Activated T-cell treated with anti-CD3 and anti-CD28 coated beads for 1 hour (primary cell): ENCODE data around the gene MARCOL.

ENCODE experiments used
- DNase-seq: peaks from one replicate; pipeline ENCODE4 v3.0.0-alpha.2; 2020; ENCODE audit warnings: low read depth

The MARCOL gene, protein sequence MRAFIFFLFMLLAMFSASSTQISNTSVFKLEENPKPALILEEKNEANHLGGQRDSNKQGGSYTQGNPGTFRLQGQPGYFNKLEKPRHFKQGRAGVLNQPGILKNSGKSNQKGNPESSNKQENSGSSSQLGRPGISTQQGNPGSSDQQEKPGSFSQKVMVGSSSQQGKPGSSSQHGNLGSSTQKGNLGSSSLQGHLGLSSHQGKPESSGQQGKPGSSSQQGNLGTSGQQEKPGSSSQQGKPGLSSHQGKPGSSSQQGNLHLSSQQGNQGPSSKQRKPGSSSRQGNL

DNA sequence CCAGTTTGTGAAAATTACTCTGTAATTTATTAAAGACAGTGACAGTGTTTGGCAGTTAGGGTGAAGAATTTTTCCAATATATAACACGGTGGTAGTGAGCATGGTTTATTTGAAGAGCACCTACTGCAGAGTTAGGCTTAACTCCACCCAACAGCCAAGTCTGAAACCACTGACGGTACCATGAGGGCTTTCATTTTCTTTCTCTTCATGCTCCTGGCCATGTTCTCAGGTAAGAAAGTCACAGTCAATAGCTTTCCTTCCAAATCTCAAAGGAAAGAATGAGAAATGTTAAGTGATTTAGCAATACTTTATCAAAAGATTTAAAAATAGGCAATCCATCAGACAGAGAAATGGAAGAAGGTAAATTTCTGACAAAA lies at the start of gene MARCOL:
Gene MARCOL, plus strand, starts transcription at position 108 of the 377 bp plus-strand sequence. Its CDS starts 73 bp downstream, at position 181.
- no peak for DNase-seq

DNA sequence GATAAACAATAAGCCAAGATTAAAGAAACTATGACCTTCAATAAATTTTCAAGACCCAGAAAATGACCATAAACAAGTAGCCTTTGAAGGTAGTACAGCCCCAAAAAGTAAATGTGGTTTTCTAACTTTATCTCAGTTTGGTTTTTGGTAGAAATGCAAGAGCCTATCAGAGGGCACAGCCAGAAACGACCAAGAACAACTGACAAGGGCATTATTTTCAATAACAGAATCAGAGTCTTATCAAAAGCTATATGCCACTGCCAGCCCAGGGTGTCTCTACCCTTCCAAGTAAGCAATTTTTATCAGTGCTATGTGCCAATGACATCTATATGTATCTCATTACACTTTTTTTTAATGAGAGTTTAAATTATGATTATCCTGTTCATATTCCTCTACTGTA lies 47.3 kb upstream of the MARCOL start:
- no peak for DNase-seq

DNA sequence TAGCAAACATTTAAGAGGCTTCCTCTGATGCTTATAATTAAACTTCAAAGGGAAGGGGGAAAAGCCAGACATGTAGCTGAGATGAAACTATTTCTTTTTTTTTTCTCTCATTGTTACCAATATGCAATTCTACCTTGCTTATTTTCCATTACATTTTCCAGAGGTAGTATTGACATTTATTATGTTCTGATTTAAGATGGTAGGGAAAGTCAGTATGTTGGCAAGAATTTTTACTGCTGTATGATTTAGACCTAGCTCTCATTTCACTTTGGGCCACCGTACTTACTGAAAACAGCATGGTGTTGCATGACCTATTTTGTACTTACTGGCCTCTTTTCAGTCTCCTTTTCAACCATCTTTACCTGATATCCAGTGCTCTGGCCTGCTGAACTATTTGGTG lies 45.1 kb upstream of the MARCOL start:
- DNase-seq = no peak

DNA sequence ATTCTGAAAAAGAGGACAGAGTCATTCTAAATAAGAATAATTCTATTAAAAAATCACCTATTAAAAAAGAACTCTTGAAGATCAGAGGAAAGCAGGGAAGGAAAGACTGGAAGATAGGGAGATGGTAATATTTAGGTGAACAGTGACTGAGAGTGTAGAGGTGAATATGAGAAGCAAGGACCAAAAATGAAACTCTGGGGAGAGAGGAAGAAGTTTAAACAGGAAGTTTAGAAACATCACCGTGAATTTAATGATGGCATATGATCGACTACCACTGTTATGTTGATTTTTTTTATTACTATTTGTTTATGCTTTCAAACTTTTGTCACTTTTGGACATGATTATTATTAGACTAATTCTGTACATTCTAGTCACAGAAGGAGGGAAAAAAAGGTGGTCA lies 37.2 kb upstream of the MARCOL start:
- no peak for DNase-seq

DNA sequence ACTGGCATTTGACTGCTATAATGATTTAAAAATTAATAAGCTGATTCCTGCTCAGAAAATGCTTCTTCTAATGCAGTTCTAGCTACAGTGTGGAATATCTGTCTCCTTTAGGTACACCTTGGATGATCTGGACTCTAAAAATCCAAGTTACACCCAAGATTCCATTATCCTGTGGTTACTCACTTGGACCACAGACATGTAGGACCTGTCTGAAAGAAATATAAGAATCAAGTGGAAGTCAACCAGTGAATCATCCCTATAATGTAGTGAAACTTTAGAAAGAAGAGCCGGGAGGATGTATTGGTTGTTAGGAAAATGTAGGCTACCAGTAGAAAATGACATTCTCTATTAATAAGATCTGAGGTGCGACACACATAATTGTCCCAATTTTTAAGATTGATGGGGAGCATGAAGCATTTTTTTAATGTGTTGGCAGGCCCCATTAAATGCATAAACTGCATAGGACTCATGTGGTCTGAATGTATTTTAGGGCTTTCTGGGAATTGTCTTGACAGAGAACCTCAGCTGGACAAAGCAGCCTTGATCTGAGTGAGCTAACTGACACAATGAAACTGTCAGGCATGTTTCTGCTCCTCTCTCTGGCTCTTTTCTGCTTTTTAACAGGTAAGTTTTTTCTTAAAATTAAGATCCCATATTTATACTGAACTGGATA lies 35.7 kb upstream of the MARCOL start, which contains the start of gene SPINK6:
Gene SPINK6, plus strand, starts transcription at position 512 of the 673 bp plus-strand sequence. Its CDS starts 55 bp downstream, at position 567.
- no peak for DNase-seq

DNA sequence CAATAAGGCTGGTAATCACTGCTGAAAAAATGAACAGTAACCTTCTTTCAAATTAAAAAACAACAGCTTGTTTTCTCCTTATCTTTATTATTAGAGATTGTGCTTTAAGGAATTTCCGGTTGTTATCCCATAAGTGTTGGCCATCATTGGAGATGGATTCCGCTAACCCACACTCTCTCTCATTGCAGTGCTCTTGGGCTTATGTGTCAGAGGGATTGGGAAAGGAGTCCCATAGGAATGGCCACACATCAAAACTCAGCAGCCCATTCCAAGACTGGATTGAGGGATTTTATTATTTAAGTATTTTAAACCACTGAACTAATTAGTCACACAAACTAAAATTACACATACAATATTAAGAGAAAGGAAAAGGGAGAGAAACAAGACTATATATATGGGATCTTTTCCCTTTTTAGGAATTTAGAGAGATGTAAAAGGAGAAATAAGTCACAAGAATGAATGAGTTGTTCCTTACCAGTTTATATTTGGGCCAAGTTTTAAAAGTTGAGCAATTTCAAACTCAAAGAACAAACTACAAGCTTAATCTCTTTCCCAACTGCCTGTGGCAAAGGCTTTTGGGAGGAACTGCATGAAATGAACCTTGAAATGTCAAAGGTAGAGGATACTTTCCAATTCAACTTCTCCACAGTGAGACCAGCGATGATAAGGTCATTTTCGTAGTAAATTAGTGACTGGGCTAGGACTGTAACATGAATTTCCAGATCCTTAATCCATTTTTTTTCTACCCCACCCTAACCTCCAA lies 33.1 kb upstream of the MARCOL start:
- no peak for DNase-seq

DNA sequence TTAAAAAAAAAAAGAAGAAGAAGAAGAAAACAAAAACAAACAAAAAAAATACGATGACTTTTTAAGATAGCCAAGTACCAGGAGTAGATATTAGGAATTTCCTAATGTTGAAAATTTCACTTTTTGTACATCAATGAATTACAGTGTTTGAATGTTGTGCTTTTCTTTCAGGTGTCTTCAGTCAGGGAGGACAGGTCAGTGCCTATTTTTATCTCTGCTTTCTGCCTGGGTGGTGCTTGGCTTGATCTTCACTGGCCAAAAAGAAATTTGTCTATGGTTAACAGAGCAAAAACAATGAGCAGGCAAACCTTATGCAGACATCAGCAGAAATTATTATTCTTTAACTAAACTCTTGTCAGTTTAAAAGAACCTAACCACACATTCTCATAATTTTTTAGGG lies 32.5 kb upstream of the MARCOL start:
- DNase-seq = no peak

DNA sequence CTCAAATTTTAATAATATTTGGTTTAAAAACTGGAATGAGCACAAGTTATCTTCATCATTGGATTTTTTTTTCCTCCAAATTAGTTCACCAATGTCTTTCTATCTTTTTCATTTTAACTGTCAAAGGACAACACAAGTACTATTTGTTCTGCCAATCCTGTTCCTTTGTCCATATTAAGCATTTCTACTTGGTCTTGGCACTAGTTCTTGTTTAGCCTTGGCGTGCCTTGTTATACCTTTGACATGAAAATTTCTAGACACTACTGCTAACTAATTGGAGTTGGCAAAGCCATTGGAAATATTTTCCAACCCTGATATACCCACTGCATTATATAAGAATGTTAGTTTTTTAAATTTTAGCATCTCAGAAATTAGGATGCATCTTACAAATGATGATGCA lies 31.7 kb upstream of the MARCOL start:
- no peak for DNase-seq

DNA sequence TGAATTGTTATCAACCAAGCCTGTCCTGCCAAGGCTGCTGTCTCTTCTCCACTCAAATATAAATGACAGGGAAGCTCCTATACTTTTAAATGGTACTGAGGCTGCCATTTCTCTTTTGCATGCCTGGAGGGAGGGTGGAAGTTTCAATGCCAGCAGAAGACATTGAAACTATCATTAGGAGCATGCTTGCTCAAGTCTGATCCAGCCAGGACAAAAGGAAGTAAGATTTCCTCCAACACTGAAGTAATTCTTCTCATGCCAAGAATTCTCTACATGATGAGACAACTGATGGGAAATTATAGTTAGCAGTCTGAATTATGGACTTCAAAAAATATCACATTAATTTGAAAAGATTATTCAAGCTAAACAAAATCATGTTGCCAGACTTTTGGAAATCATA lies 30.1 kb upstream of the MARCOL start:
- no peak for DNase-seq

DNA sequence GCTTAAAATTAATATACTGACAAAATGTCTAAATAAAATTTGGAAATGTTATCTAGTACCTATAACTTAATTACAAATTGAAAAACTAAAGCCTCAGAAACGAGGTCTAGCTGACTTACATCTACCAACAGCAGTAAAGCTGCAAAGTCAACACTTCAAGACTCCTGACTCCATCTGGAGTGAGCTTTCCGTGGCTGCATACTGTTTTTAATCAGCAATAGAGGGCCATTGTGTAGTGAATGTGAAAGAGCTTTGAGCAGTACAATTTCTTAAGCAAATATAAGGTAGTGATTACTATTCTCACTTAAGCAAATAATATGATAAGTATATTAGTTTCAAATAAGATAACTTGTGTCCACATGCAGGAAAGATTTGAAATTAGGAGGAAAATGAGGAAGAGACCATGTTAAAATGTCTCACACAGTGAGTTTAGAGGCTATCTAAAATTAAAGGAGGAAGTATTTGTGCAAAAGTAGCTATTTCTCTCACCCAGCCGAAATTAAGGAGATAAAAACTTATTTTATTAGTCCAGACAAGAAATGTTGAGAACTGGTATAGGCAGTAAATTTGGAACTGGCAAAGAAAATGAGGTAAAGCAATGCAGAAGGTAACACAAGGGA lies 29.1 kb upstream of the MARCOL start:
- no peak for DNase-seq

DNA sequence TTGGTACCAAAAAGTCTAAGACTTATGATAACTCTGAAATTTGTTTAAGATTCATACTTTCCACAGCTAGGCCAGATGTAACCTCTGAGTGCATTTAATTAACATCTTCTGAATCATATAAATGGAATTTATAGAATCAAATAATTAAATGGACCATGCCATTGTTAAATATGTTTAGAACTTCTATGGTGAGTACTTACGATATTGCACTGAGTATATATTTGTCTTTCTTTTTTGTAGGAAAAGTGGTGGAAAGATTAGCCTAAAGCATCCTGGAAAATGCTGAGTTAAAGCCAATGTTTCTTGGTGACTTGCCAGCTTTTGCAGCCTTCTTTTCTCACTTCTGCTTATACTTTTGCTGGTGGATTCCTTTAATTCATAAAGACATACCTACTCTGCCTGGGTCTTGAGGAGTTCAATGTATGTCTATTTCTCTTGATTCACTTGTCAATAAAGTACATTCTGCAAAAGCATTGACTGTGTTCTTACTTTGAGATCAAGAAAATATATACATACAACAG lies 23.6 kb upstream of the MARCOL start:
- DNase-seq = no peak

DNA sequence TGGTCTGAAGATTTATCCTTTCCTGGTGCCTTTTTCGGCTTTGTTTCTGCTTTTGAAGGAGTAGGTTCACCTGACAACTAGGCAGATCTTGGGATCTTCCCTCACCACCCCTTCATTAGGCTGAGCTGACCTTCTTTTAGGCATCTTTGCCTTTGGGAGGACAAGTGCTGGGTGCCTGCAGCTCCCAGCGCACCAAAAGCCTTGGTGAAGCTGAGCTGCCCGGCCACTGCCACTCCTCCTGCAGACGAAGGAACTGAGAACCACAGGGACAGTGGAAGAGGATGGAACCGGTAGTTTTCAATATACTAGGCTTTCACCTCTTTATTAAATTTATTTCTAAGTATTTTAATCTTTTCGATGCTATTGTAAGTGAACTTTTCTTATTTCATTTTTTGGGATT lies 16.8 kb upstream of the MARCOL start:
- DNase-seq = no peak

DNA sequence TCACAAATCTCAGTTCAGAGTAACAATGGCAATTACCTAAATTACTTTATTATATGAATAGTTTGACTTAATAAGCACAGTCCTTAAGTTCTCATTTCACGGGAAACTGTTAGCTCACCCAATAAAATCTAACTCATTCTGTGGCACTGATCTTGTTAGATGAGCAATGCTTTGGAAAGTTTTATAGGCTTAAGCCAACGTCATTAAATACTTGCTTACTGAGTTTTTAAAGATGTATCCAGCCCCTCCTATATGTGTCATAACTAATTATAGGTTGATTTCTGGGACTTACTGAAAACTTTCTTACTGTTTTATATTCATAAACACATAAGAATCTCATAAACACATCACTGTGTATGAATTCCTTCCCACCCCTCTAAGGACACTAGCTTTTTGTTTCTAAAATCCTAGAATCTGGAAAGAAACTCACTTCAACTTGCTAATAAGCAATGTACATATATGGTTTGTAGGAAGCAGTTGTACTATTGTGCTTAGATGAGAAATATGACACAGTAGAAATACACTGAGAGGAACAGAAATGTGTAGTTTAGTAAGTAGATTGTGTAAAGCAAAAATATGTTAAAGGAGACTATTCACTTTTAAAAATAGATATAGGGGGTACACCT lies 14.1 kb upstream of the MARCOL start:
- no peak for DNase-seq

DNA sequence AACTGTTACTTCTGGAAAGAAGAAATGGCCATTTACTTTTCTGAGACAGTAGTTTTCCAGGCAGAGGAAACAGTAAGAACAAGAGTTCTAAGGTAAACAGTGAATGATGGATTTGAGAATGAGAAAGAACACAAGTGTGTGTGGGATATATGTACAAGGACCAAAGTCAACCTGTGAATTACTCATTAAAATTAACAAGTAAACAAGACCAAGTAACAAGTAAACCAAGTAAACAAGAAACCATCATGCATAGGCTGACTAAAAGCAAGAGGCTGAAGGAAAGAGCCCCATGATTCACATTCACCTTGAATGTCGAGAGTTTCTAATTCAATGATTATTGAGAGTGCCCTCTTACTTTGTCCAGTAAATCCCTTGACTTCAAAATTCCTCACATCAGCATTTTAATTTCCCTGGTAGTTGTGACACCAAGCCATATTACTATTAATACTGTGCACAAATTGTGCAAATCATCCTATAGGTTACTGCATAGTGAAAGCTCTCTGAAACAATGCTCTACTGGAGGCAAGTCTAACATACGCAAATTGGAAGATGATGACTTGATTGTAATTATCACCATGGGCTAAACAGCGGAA lies 9.8 kb upstream of the MARCOL start:
- no peak for DNase-seq

DNA sequence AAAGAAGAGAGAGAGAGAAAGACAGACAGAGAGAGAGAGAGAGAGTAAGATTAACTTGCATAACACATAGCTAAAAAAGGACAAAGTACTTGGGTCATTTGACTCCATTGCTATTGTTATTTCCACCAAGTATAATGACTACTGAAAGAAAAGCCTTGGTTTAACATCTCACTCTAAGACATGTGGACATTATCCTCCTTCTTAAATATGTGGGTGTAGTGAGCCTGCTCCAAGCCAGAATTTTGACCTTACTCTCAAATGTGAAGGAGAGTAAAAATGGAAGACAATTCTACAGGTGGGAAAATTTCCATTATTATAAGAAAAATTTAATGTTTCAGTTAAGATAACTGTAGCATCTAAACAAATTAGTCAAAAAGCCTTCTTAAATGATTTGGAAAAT lies 8.5 kb upstream of the MARCOL start:
- no peak for DNase-seq

DNA sequence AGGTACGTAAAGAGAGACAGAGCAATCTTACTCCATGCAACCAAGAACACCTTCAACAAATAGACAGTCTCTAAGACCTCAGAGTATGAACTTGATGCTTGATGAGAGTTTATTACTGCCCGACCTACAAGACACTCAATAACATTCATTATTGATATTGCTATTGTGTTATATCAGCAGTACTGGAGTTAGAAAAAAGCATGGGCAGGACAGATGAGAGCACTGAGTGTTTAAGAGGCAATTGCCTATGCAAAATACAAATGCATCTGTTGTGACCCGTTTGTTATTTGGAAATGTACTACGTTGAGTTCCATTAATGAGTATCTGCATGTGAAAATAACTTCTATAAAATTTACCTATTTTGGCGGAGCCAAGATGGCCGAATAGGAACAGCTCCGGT lies 8.1 kb upstream of the MARCOL start:
- no peak for DNase-seq

DNA sequence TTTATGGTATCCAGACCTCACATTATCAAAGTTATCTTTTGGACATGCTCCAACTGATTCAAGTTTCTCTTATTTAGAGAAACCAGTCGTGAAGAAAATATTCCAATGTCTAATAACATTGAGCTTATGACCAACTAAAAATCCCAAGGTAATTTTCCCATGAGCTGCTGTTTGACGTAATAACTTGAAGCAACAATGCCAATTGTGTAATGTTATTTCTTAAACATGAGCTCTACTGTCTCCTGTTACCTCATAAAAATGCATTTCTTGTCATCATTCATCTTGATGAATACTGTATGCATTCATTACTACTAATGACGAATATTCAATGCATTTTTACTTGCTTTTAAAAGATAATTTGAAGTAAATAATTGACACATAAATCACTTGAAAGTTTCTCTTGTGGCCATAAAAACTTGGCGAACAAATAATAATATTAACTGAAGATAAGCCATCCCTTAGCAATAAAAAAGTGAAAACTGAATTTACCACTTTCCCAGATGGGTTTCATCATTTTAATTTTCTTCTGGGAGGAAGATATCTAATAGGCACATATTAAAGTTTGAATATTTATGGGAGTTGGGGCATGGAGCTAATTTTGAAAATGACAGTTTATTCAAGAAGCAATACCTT lies 424 bp upstream of the MARCOL start:
- no peak for DNase-seq

DNA sequence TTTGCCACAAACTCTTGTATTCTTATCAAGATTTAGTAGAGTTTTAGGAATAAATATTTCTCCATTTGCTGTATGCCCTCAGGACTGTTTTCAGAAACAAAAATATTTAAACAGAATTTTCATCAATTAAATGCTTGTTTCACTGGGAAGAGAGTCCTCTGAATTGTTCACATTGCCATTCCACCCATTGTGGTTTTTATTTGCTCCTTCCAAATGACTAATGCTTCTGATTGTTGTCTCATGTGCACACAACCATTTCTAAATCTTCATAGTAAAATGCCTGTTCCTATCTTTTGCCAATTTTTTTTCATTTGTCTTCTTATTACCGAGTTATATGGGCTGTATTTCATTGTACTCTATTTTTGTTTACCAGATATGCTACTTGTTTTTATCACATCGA lies 10.6 kb downstream of the MARCOL start:
- no peak for DNase-seq

DNA sequence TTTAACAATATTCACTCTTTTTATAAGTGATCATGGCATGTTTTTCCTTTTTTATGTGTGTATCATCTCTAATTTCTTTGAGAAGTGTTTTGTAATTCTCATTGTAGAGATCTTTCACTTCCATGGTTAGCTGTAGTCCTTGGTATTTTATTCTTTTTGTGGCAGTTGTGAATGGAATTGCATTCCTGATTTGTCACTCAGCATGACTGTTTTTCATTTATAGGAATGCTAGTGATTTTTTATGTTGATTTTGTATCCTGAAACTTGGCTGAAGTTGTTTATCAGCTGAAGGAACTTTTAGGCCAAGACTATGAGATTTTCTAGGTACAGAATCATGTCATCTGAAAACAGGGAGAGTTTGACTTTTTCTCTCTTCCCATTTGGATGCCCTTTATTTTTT lies 17.1 kb downstream of the MARCOL start:
- DNase-seq = no peak

DNA sequence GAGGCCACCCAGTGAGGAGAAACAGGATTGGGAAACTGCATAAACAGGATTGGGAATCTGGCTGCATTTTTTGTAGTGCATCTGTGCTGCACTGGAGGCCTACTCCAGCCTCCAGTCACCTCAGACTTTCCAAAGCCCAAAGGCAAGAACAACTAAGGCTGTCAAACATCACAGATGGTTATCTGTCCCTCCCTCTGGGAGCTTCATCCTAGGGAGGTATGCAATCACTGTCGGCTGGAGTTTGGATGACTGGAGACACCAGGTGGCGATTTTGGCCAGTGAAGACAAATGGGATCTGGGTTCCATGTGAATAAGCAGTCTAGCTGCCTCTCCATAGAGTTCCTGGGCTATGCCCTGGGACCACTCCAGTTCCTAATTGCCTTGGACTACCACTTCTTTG lies 21.0 kb downstream of the MARCOL start:
- no peak for DNase-seq

DNA sequence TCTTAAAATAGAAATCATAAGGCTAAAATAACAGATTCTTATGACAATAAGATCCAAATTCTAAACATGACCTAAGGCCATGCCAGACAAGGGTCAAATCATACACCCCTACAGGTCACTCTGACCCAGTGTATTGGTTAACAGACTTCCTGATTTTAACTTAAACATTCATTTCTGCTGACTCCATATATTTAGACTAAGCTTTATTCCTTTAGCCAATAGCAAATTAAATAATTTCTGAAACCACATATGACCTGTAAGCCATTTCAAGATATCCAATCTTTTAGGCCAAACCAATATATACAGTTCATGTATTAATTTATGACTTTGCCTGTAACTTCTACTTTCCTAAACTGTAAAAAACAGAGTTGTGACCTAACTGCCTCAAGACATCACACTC lies 22.9 kb downstream of the MARCOL start:
- DNase-seq = no peak
